ENCODE measurements around the gene GTPBP2. TPM values are rescaled to one million over a fixed set of nuclear protein-coding genes. Genes with fewer than 3 reads are reported as not detected.

Gene GTPBP2
- total and polyA plus RNA-seq, 2 of the 13 experiments (the other 11 are each of a cell fraction or from before 2014, with no cell fraction given), result 26.9 to 88.2 TPM

DNA sequence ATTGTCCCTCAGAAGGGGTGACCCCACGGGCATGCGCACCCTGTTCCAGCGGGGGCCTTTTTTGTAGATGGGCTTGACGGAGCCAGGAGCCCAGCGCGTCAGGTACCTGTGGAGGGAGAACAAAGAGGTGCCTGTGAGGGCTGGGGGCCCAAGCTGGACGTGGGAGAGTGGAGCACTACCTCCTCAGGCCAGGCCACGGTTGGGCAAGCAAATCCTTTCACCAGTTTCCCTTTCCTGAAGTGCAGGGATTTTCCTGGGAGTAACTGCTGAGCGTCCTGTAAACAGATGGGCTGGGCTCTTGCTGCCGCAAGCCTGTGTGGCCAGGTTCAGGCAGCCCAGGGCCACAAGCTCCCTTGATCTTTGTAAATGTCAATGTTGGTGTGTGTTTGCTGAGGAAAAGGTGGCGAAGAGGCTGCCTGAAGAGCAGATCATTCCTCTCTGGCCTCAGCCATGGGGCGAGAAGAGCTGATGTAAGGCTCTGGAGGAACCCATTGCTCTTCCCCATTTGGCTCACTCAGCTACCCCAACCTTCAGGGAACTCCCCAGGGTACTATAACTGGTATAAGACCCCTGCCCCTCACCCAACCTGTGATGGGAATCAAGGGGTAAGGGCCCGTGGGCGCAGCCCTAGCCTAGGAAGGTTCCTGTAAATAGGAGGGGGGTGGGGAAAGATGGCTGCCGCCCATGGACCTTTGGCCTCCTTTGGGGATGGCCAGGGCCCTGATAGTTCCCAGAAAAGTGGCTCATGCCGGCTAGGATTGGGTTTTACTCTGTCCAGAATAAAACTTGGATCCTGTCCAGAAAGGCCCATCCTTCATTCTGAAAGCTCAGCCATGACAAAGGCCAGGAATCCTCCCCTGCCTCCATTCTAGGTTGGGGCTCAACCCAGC is 43.0 kb upstream of the GTPBP2 start (continued):
- TF ChIP-seq TCF12 (IDR thresholded peaks at IDR 0.05) (no peak), TCF12 (CRISPR knock-in tag; IDR thresholded peaks at IDR 0.05) (no peak), CCDC6 (CRISPR knock-in tag; IDR thresholded peaks at IDR 0.05) (peak; percentile 91; the same call in 1 of the 2 replicates), ZNF354B (CRISPR knock-in tag; IDR thresholded peaks at IDR 0.05) (no peak), ZMYM2 (CRISPR knock-in tag; IDR thresholded peaks at IDR 0.05) (no peak), ZNF737 (CRISPR knock-in tag; IDR thresholded peaks at IDR 0.05; ENCODE audit: borderline replicate concordance) (no peak), IKZF1 (IDR thresholded peaks at IDR 0.05) (no peak), HDAC1 (CRISPR knock-in tag; IDR thresholded peaks at IDR 0.05) (peak; percentile 75; the same call in 1 of the 2 replicates), ZNF570 (CRISPR knock-in tag; IDR thresholded peaks at IDR 0.05; ENCODE audit: borderline replicate concordance) (no peak), RFXAP (CRISPR knock-in tag; IDR thresholded peaks at IDR 0.05; ENCODE audit: borderline replicate concordance) (no peak), JARID2 (CRISPR knock-in tag; IDR thresholded peaks at IDR 0.05; ENCODE audit: insufficient replicate concordance) (no peak), ZNF839 (CRISPR knock-in tag; IDR thresholded peaks at IDR 0.05; ENCODE audit: borderline replicate concordance) (no peak; the same call in 1 of the 2 replicates), SOX13 (IDR thresholded peaks at IDR 0.05) (no peak), SOX13 (CRISPR knock-in tag; conservative IDR thresholded peaks at IDR 0.05 in 1 of 2, IDR thresholded peaks at IDR 0.05 in 1 of 2) (peak in 1 of 2 experiments; percentile 75; a peak in 2 of 4 replicates), SNAI1 (CRISPR knock-in tag; IDR thresholded peaks at IDR 0.05; ENCODE audit: borderline replicate concordance) (no peak), HOXD1 (CRISPR knock-in tag; IDR thresholded peaks at IDR 0.05) (no peak), ZNF749 (CRISPR knock-in tag; IDR thresholded peaks at IDR 0.05; ENCODE audit: borderline replicate concordance) (peak; percentile 42; the same call in 1 of the 2 replicates), ZNF124 (CRISPR knock-in tag; IDR thresholded peaks at IDR 0.05) (peak; percentile 94)
- TF ChIP-seq, protein P1, sequence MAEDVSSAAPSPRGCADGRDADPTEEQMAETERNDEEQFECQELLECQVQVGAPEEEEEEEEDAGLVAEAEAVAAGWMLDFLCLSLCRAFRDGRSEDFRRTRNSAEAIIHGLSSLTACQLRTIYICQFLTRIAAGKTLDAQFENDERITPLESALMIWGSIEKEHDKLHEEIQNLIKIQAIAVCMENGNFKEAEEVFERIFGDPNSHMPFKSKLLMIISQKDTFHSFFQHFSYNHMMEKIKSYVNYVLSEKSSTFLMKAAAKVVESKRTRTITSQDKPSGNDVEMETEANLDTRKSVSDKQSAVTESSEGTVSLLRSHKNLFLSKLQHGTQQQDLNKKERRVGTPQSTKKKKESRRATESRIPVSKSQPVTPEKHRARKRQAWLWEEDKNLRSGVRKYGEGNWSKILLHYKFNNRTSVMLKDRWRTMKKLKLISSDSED (CRISPR knock-in tag; IDR thresholded peaks at IDR 0.05), result no peak
- TF ChIP-seq, protein P2, sequence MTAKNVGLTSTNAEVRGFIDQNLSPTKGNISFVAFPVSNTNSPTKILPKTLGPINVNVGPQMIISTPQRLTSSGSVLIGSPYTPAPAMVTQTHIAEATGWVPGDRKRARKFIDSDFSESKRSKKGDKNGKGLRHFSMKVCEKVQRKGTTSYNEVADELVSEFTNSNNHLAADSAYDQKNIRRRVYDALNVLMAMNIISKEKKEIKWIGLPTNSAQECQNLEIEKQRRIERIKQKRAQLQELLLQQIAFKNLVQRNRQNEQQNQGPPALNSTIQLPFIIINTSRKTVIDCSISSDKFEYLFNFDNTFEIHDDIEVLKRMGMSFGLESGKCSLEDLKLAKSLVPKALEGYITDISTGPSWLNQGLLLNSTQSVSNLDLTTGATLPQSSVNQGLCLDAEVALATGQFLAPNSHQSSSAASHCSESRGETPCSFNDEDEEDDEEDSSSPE (CRISPR knock-in tag; IDR thresholded peaks at IDR 0.05), result no peak
- TF ChIP-seq, protein P3, sequence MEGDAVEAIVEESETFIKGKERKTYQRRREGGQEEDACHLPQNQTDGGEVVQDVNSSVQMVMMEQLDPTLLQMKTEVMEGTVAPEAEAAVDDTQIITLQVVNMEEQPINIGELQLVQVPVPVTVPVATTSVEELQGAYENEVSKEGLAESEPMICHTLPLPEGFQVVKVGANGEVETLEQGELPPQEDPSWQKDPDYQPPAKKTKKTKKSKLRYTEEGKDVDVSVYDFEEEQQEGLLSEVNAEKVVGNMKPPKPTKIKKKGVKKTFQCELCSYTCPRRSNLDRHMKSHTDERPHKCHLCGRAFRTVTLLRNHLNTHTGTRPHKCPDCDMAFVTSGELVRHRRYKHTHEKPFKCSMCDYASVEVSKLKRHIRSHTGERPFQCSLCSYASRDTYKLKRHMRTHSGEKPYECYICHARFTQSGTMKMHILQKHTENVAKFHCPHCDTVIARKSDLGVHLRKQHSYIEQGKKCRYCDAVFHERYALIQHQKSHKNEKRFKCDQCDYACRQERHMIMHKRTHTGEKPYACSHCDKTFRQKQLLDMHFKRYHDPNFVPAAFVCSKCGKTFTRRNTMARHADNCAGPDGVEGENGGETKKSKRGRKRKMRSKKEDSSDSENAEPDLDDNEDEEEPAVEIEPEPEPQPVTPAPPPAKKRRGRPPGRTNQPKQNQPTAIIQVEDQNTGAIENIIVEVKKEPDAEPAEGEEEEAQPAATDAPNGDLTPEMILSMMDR (CRISPR knock-in tag; IDR thresholded peaks at IDR 0.05), result peak; percentile 35
- TF ChIP-seq, protein P4, sequence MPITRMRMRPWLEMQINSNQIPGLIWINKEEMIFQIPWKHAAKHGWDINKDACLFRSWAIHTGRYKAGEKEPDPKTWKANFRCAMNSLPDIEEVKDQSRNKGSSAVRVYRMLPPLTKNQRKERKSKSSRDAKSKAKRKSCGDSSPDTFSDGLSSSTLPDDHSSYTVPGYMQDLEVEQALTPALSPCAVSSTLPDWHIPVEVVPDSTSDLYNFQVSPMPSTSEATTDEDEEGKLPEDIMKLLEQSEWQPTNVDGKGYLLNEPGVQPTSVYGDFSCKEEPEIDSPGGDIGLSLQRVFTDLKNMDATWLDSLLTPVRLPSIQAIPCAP (CRISPR knock-in tag; IDR thresholded peaks at IDR 0.05; ENCODE audit: low read depth), result no peak
